HFF-Myc (cell line): ENCODE data around the gene TRIM45.

Experiments
- DNase-seq: peaks from one replicate; pipeline ENCODE4 v3.0.0-alpha.2; 2011; ENCODE audit warnings: low read depth; ENCODE audit errors: extremely low read depth
- H3K4me3 ChIP-seq: replicated peaks from 2 replicates; pipeline ENCODE4 v1.5.1; 2011; ENCODE audit warnings: low read depth, mild to moderate bottlenecking, control low read depth, low read length
- TF ChIP-seq, protein P1 (sequence below): IDR thresholded peaks from 2 replicates; pipeline ENCODE4 v1.5.1; 2012; ENCODE audit warnings: mild to moderate bottlenecking, low read depth, low read length, control low read depth; ENCODE audit errors: missing control alignments

Gene TRIM45

DNA sequence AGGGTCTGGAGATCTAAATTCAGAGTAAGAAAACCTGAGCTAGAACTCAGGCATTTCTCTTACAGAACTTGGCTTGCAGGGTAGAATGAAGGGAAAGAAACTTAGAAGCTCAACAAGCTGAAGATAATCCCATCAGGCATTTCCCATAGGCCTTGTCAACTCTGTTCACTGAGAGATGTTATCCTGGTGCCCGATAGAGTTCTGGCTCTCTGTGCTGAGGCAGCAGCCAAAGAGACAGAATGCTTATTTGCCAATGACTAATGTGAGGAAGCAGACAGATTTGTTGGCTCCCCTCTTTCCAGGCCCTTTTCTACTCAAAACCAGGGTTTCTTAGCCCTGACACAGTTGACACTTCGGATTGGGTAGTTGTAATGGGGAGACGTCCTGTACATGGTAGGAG is 22.3 kb upstream of the TRIM45 start:
- no peak for DNase-seq
- TF ChIP-seq, protein P1, sequence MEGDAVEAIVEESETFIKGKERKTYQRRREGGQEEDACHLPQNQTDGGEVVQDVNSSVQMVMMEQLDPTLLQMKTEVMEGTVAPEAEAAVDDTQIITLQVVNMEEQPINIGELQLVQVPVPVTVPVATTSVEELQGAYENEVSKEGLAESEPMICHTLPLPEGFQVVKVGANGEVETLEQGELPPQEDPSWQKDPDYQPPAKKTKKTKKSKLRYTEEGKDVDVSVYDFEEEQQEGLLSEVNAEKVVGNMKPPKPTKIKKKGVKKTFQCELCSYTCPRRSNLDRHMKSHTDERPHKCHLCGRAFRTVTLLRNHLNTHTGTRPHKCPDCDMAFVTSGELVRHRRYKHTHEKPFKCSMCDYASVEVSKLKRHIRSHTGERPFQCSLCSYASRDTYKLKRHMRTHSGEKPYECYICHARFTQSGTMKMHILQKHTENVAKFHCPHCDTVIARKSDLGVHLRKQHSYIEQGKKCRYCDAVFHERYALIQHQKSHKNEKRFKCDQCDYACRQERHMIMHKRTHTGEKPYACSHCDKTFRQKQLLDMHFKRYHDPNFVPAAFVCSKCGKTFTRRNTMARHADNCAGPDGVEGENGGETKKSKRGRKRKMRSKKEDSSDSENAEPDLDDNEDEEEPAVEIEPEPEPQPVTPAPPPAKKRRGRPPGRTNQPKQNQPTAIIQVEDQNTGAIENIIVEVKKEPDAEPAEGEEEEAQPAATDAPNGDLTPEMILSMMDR = no peak
- no peak overlapping the region for H3K4me3 ChIP-seq

DNA sequence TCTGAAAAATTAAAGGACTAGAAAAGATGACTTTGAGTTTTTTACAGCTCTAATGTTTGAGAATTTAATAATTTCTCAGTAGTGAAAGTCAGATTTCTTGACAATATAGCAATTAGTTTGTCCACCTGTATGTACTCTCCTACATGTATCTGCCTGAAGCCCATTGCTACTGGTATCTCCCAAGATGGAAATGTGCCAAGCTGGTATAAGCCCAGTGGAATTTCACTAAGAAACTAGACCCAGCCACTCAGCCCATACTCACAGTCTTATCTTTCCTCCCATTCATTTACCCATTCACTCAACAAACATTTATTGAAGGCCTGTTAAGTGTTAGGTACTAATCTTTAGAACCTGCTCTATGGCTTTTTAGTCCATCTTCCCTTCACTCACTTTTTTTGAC is 21.6 kb upstream of the TRIM45 start:
- TF ChIP-seq, protein P1 = no peak
- DNase-seq = no peak
- H3K4me3 ChIP-seq = no peak overlapping the region

DNA sequence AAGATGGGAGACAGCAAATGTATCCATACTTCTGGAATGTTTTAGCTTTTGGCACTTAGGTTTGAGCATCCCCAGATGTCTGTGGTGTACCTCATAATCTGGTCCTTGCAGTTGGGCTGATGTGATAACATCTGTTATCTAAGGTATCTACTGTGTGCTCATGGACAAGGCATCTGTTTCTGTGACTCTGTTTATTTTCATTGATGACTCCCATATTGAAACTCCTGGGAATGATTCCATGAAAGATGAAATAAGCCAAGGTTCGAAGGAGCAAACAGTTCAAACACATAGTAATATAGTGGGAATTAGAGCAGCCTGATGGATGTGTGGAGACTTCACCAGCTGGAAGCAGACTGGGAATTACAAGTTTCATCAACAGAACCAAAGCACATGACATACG is 20.7 kb upstream of the TRIM45 start:
- no peak for DNase-seq
- H3K4me3 ChIP-seq = no peak overlapping the region
- TF ChIP-seq, protein P1 = no peak

DNA sequence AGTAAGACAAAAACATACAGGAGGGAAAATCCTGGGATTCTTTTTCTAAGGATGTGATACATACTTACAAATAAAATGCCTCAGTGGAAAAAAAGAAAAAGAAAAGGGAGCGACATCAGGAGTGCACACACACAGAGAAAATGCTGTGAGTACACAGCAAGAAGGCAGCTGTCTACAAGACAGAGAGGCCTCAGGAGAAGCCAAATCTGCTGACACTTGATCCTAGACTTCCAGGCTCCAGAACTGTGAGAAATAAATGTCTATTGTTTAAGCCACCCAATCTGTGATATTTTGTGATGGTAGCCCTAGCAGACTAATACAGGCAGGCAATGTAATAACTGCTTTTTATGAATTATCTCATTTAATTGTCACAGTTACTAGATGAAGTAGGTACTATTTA is 17.0 kb upstream of the TRIM45 start:
- TF ChIP-seq, protein P1 = no peak
- no peak for DNase-seq
- no peak overlapping the region for H3K4me3 ChIP-seq

DNA sequence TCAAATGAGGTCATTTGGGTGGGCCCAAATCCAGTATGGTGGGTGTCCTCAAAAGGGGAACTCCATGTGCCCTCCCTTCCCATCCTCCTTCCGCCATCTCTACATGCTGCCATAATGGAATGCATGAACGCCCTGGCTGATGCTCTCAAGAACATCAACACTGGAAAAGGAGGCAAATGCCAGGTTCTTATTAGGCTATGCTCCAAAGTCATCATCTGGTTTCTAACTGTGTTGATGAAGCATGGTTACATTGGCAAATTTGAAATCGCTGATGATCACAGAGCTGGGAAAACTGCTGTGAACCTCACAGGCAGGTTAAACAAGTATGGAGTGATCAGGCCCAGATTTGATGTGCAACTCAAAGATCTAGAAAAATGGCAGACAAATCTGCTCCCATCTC is 16.6 kb upstream of the TRIM45 start:
- no peak overlapping the region for H3K4me3 ChIP-seq

DNA sequence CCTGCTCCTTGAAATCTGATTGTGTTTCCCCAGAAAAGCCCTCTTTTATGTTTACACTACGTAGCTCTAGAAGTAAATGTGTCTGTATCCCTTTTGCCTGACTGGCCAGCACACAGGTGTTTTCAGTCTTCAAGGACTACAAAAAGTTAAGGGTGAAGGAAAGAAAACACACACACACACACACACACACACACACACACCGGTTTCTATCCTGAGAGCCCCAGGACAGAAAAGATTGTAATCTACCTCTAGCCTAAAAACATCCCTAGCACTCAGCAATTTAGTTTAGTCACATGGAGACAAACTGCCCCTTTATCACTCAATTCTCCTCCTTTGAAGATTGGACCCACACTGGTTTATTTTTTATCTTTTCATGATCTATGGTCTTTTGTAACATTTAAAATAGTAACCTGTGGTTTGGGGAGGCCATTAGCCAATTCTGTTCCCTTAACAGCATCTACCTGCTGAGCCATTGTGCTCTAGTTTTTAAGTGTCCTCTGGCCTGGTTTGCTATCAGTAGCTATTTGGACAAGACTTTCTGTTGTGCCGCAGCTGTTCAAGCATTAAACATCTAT is 15.8 kb upstream of the TRIM45 start:
- no peak for DNase-seq
- TF ChIP-seq, protein P1 = no peak
- no peak overlapping the region for H3K4me3 ChIP-seq

More for the DNA sequence above, 16.6 kb upstream of the TRIM45 start:
- TF ChIP-seq, protein P1 = no peak
- DNase-seq = no peak

DNA sequence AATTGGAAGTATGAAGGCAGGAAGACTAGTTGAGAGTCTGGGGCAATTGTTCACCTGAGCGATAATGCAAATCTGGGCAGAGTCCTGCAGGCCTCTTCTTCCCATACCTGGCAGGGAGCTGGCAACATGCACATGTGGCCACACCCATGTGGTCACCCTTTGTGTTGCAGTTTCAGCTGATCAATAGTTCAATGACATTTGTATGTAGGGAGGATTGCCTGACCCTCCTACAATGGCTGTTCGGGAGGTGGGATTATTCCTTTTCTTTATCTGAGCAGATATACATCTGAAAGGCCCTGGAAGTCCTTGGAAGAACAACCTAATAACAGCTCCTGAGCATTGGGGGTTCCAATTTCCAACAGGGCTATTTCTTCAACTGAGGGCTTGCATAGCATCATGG is 15.2 kb upstream of the TRIM45 start:
- H3K4me3 ChIP-seq = no peak overlapping the region
- no peak for DNase-seq
- TF ChIP-seq, protein P1 = no peak
